ENCODE results near the gene ADGRB2.

DNA sequence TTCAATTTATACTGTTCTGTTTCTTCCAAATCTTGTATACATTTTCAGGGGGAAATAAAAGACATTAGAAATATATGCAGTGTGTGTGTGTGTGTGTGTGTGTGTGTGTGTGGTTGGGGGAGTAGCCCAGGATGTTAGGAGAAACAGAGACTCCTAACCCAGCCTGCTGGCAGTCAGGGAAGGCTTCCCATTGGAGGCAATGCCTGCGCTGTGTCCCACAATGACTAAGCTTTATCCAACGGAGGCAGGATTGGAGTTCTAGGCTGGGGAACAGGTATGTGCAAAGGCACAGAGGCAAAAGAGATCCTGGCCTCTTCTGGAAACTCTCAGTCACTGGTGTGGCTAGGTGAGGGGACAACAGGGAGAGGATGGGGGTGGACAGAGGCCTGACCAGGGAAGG lies 16.5 kb upstream of the ADGRB2 start:
- TF ChIP-seq POLR2A (IDR thresholded peaks at IDR 0.05; ENCODE audit: low read depth, low read length) (no peak), BHLHE40 (IDR thresholded peaks at IDR 0.05; ENCODE audit: low read depth, low read length) (no peak), CTCF (conservative IDR thresholded peaks at IDR 0.05; ENCODE audit: low read depth, low read length) (no peak), RAD21 (IDR thresholded peaks at IDR 0.05; ENCODE audit: low read length) (no peak), SMC3 (IDR thresholded peaks at IDR 0.05; ENCODE audit: low read depth, low read length) (no peak), CEBPB (IDR thresholded peaks at IDR 0.05; ENCODE audit: low read depth, low read length) (no peak), MXI1 (IDR thresholded peaks at IDR 0.05; ENCODE audit: borderline replicate concordance, low read depth, low read length) (no peak)
- TF ChIP-seq, protein P1, sequence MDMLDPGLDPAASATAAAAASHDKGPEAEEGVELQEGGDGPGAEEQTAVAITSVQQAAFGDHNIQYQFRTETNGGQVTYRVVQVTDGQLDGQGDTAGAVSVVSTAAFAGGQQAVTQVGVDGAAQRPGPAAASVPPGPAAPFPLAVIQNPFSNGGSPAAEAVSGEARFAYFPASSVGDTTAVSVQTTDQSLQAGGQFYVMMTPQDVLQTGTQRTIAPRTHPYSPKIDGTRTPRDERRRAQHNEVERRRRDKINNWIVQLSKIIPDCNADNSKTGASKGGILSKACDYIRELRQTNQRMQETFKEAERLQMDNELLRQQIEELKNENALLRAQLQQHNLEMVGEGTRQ (IDR thresholded peaks at IDR 0.05; ENCODE audit: low read depth, low read length): no peak
- TF ChIP-seq, protein P2, sequence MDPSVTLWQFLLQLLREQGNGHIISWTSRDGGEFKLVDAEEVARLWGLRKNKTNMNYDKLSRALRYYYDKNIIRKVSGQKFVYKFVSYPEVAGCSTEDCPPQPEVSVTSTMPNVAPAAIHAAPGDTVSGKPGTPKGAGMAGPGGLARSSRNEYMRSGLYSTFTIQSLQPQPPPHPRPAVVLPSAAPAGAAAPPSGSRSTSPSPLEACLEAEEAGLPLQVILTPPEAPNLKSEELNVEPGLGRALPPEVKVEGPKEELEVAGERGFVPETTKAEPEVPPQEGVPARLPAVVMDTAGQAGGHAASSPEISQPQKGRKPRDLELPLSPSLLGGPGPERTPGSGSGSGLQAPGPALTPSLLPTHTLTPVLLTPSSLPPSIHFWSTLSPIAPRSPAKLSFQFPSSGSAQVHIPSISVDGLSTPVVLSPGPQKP (IDR thresholded peaks at IDR 0.05; ENCODE audit: borderline replicate concordance, low read depth, low read length): no peak

Data from IMR-90 (cell line).